Measurements from ENCODE around the gene MMP15. TPM values are rescaled to one million over a fixed set of nuclear protein-coding genes. Genes with fewer than 3 reads are reported as not detected.
A peak's percentile ranks its signal among the peaks of the same experiment; 100 is the strongest.

MMP15 gene
- total and polyA plus RNA-seq, 9 donors, result 0.86 to 6.7 (median 2.6) TPM

DNA sequence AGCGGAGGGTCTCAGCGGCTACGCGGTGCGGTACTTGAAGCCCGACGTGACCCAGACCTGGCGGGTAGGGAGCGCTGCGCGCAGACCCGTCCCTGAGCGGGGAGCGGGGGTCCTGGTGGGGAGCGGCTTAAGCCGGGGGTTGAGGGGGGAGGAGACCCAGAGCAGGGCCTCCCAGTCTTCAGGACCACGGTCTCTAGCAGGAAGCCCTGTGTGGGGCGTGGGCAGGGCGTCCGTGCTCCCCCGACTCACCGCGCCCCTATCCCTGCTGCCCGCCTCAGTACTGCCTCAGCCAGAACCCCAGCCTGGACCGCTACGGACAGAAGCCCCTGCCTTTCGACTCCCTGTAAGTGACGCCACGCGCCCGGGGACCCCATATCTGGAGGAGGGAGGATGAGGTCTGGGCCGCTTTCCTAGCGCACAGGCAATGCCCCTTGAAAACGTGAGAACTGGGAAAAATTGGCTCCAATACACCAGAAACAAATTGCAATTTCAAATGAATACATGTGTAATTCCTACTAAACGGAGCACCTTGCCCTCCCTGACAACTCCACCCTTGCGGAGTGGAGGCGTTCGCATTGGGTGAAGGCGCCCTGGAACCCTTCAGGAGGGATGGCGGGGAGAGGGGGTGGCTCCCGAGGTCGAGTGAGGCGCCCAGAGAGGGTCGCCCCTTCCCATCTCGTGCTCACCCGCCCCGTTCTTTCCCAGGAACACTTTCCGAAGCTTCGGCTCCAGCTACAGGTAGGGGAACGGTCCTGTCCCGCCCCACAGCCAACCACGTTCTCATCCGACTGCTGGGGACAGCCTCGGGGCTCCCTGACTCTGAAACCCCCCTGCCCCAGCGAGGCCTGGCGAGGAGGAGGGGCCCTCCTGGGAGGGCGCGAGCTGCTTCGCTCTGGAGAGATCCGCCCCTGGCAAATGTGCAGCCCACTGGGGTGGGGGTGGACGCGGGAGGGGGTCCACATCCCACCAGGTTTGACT lies 40.1 kb upstream of the MMP15 start:
- H3K9me3 ChIP-seq, result no peaks in the 10 kb centered on the region
- intact Hi-C loops (cut with DNase I), result loop anchor here in 1 of 4 donors (5.0 kb wide), 1 partner anchor 403 kb away; no protein-coding TSS in a partner anchor
- peak overlapping the region; percentile 51 for H3K4me3 ChIP-seq
- DNase-seq, result peak in 2 of 5 donors; percentile 36 to 37
- 13 to 14% (median 14%) methylated on average over 60 to 62 of the region's 62 CpGs for WGBS, 3 donors
- no peaks in the 10 kb centered on the region for H3K36me3 ChIP-seq
- TF ChIP-seq EP300 (IDR thresholded peaks at IDR 0.05), result no peak
- TF ChIP-seq POLR2A (IDR thresholded peaks at IDR 0.05), result no peak
- TF ChIP-seq, protein P1, sequence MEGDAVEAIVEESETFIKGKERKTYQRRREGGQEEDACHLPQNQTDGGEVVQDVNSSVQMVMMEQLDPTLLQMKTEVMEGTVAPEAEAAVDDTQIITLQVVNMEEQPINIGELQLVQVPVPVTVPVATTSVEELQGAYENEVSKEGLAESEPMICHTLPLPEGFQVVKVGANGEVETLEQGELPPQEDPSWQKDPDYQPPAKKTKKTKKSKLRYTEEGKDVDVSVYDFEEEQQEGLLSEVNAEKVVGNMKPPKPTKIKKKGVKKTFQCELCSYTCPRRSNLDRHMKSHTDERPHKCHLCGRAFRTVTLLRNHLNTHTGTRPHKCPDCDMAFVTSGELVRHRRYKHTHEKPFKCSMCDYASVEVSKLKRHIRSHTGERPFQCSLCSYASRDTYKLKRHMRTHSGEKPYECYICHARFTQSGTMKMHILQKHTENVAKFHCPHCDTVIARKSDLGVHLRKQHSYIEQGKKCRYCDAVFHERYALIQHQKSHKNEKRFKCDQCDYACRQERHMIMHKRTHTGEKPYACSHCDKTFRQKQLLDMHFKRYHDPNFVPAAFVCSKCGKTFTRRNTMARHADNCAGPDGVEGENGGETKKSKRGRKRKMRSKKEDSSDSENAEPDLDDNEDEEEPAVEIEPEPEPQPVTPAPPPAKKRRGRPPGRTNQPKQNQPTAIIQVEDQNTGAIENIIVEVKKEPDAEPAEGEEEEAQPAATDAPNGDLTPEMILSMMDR (IDR thresholded peaks at IDR 0.05), result no peak
- peaks cover 5% of the 10 kb centered on the region for H3K4me1 ChIP-seq (ENCODE audit: insufficient read depth)
- H3K27me3 ChIP-seq, result no peaks in the 10 kb centered on the region
- H3K27ac ChIP-seq, result peak overlapping the region in 1 of 2 donors; percentile 65

DNA sequence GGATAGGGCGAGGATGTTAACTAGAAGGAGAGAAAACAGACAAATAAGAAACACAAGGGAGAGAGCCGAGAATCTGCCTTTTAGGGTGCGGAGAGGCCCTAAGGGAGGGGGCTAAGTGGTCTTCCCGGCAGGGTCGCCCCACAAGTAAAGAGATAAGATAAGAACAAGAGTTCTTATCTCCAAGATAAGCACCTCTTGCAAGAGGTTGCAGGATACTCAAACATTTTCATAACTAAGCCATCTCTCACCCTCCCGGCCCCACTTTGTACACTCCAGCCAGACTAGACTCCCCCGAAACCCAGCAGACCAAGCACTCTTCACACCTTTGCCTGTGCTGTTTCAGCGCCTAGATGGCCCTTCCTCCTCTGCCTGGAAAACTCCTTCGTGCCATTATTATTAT lies 39.4 kb upstream of the MMP15 start:
- H3K4me1 ChIP-seq (ENCODE audit: insufficient read depth), result peaks cover 5% of the 10 kb centered on the region
- no peaks in the 10 kb centered on the region for H3K9me3 ChIP-seq
- peak in 1 of 5 donors; percentile 7 for DNase-seq
- H3K27ac ChIP-seq, result no peak overlapping the region
- TF ChIP-seq, protein P1 (IDR thresholded peaks at IDR 0.05), result no peak
- no peak for TF ChIP-seq POLR2A (IDR thresholded peaks at IDR 0.05)
- no peak for TF ChIP-seq EP300 (IDR thresholded peaks at IDR 0.05)
- 62 to 70% (median 70%) methylated on average over 9 of the region's 9 CpGs for WGBS, 3 donors
- intact Hi-C loops (cut with DNase I), result loop anchor here in 1 of 4 donors (5.0 kb wide), 1 partner anchor 404 kb away; no protein-coding TSS in a partner anchor
- no peak overlapping the region for H3K4me3 ChIP-seq
- no peaks in the 10 kb centered on the region for H3K36me3 ChIP-seq
- no peaks in the 10 kb centered on the region for H3K27me3 ChIP-seq

DNA sequence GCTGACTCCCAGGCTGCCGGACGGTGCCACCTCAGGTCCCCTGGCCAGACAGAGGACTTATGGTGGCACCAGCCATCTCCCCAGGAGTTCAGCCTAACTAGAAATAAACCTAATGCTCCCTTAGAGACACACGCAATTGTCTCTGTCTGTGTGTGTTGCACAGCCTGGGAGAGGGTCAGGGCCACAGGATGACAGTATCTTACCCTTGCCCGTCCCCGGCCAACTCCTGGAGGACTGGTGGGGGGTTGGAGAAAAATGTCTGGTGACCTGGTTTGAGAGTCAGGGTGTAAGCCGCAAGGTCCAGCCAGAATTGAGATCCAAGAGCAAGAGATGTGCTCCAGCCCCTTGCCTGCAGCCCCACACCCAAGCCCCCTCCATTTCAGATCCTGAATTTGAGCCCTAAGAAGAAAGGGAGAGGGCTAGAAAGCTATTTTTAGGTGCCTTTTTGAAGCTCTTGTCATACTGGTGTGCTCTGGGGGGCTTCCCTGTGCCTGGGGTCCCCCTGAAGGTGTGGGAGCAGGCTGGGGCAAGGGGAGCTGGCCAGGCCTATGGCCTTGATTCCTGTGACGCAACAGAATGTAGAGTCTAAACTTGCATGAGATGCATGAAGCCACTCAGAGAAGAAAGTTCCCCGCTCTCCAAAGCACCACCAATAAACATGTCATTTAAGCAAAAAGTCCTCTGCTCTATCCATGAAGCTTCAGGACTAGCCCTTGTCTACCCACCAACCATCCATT lies 37.9 kb upstream of the MMP15 start:
- TF ChIP-seq POLR2A (IDR thresholded peaks at IDR 0.05) (no peak), EP300 (IDR thresholded peaks at IDR 0.05) (no peak)
- TF ChIP-seq, protein P1 (IDR thresholded peaks at IDR 0.05), result no peak
- H3K36me3 ChIP-seq, result no peaks in the 10 kb centered on the region
- intact Hi-C loops (cut with DNase I), result loop anchor here in 1 of 4 donors (5.0 kb wide), 1 partner anchor 405 kb away; no protein-coding TSS in a partner anchor
- 97 to 99% (median 99%) methylated on average over 8 of the region's 8 CpGs for WGBS, 3 donors
- no peaks in the 10 kb centered on the region for H3K9me3 ChIP-seq
- H3K27ac ChIP-seq, result no peak overlapping the region
- H3K4me1 ChIP-seq (ENCODE audit: insufficient read depth), result peaks cover 5% of the 10 kb centered on the region
- no peaks in the 10 kb centered on the region for H3K27me3 ChIP-seq
- no peak overlapping the region for H3K4me3 ChIP-seq
- DNase-seq, result peak in 1 of 5 donors; percentile 19

DNA sequence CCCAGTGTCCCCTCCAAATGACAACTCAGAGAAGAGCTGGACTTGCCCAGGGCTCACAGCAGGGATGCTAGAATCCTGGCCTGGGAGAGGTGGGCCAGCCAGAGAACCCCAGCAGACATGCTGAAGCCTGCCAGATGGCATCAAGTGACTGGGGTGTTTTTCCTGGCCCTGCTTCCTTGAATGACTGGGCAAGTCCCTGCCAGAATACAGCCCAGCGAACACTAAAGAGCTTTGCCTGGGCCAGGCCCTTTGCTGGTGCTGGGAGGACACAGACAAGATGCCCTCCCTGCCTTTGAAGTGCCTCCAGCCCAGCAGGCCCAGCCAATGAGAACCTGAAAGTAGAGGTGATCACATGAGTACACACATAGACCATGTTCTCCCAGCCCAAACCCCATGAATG lies 36.6 kb upstream of the MMP15 start:
- intact Hi-C loops (cut with DNase I), result loop anchor here in 1 of 4 donors (5.0 kb wide), 1 partner anchor 407 kb away; no protein-coding TSS in a partner anchor
- peak in 1 of 5 donors; percentile 20 for DNase-seq
- no peak overlapping the region for H3K4me3 ChIP-seq
- H3K27ac ChIP-seq, result no peak overlapping the region
- WGBS, 3 donors, result 73 to 77% (median 77%) methylated on average over 1 of the region's 1 CpG
- no peaks in the 10 kb centered on the region for H3K27me3 ChIP-seq
- H3K9me3 ChIP-seq, result no peaks in the 10 kb centered on the region
- H3K36me3 ChIP-seq, result no peaks in the 10 kb centered on the region
- peaks cover 5% of the 10 kb centered on the region for H3K4me1 ChIP-seq (ENCODE audit: insufficient read depth)
- TF ChIP-seq POLR2A (IDR thresholded peaks at IDR 0.05), result no peak
- TF ChIP-seq, protein P1 (IDR thresholded peaks at IDR 0.05), result no peak
- no peak for TF ChIP-seq EP300 (IDR thresholded peaks at IDR 0.05)
